Activated CD4-positive, alpha-beta T cell treated with anti-CD3 and anti-CD28 coated beads for 48 hours (primary cell): ENCODE results near the gene CNOT2.
A peak's percentile ranks its signal among the peaks of the same experiment; 100 is the strongest.
"Not testable (repeated sequence)": the region's sequence is repeated elsewhere in the genome, so short reads cannot be mapped to it uniquely, and the experiment has no call there.

Source experiments
- DNase-seq: peaks from one replicate; pipeline ENCODE4 v3.0.0-alpha.2; 2020

The CNOT2 gene

DNA sequence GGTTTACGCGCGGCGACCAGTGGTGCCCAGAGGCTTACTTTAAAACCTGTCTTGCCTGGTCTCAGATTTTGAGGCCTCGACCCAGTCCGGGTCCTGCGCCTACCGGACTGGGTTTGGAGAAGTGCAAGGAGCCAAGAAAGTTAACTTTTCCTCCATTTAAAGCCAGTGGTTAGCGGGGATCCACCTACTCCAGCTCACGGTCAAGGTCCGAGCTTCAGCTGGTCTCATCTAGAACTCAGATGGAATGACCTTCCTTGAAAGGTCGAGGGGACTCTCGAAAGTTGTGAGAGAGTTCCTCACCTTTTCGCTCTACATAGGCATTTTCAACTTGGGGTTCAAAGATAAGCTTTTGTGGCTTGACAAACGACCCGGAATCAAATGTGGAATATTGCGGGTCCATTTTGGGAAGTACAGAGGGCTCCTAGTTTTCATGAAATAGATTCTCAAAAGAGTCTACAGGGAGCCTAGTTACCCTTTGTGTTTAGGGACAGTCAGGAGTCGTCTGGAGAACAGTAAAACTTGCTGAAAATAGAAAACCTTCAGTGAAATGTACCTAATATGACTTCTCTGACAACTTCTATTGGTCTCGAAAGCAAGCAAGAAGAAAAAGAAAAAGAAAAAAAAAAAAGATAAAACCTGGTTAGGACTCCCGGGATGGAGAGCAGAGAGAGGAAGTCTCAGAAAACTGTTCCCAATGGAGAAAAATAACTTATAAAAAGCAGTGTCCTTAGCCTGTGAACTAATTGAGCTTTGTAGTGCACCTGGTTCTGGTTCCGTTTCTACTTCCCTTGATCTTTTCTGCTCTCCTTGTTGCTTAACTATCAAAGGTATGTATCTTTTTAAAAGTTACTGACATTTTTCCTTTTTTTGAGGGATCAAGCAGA, 124.3 kb downstream of the CNOT2 start:
- DNase-seq: no peak

DNA sequence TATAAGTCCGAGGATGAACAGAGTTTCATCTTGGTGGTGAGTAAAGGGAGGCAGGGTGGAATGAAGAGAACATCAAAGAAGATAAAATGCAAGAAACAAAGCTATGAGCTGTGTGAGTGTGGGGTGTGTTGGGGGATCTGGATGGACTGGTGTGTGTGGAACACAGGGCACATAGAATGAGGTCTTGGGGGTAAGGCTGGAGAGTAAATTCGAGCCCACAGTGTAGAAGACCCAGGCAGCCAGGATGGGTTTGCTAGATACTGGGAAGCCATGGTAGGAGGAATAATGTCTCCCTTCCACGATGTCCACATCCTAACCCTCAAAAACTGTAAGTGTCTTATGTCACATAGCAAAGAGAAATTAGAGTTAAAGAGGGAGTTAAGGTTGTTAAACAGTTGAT, 129.6 kb downstream of the CNOT2 start:
- DNase-seq: no peak

- DNase-seq: peak; percentile 20
Observed at GRCh38 chr12:70379846-70380245, 136.6 kb downstream of the CNOT2 start.

GRCh38 chr12:70383484-70383883, 140.3 kb downstream of the CNOT2 start:
- DNase-seq: no peak

DNA sequence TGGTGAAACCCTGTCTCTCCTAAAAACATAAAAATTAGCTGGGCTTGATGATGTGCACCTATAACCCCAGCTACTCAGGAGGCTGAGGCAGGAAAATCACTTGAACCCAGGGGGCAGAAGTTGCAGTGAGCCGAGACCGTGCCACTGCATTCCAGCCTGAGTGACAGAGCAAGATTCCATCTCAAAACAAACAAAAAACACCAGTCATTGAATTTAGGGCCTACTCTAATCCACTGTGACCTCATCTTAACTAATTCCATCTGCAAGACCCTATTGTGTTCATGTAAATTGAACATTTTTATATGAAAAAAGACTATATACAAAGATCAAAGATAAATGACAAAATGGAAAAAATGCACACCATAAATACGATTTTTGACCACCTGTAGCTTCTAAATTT, 140.7 kb downstream of the CNOT2 start:
- DNase-seq: no peak

- DNase-seq: no peak
Observed at GRCh38 chr12:70386771-70387170, 143.5 kb downstream of the CNOT2 start.

- no peak for DNase-seq
Observed at GRCh38 chr12:70389678-70390077, 146.4 kb downstream of the CNOT2 start.

DNA sequence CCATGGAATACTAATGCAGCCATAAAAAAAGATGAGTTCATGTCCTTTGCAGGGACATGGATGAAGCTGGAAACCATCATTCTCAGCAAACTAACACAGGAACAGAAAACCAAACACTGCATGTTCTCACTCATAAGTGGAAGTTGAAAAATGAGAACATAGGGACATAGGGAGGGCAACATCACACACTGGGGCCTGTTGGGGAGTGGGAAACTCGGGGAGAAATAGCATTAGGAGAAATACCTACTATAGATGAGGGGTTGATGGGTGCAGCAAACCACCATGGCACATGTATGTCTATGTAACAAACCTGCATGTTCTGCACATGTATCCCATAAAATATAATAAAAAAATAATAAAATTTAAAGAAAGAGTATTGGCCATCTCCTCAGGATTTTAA, 149.4 kb downstream of the CNOT2 start:
- DNase-seq: not testable (repeated sequence)

GRCh38 chr12:70393787-70394499, 150.7 kb downstream of the CNOT2 start:
- no peak for DNase-seq

- DNase-seq: no peak
Observed at GRCh38 chr12:70398002-70398401, 154.8 kb downstream of the CNOT2 start.

GRCh38 chr12:70398862-70399261, 155.6 kb downstream of the CNOT2 start:
- DNase-seq: no peak

GRCh38 chr12:70399311-70399710, 156.1 kb downstream of the CNOT2 start:
- DNase-seq: no peak

DNA sequence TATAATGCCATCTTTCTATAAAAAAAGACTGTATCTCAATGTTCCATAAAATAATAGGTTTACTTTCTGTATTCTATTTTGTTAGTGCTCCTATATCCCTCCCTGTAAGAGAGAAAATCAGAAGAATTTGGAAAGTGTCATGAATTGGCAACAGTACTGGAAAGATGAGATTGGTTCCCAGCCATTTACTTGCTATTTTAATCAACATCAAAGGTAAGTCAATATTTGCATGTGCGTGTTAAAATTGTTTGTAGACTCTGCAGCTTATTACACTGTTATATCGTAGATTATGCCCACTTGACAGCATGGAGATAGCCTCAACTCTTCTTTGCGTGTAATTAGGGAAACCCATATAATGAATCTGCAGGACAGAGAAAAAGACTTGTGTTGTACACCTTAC, 156.9 kb downstream of the CNOT2 start:
- no peak for DNase-seq

- DNase-seq: no peak
Observed at GRCh38 chr12:70402597-70402996, 159.4 kb downstream of the CNOT2 start.

DNA sequence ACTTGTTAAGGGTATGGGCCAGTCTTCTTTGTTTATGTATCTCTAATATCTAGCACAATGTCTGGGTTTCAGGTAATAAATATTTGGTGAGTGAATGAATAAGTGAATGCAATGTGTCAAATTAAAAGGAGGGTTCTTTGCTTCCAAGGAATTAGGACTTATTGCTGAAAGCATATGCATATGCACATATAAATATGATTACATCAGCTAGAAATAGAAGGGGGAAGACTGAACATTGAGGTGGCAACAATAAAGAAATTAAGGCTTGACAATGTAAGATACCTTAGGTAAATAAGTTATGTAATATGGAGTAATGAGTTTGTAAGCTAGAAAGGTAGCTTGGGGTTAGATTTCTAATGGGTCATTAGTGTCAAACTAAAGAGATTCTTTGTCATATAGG, 160.6 kb downstream of the CNOT2 start:
- DNase-seq: no peak
